Measurements from ENCODE around the gene KDM1B. TPM values are rescaled to one million over a fixed set of nuclear protein-coding genes. Genes with fewer than 3 reads are reported as not detected.

Gene KDM1B
- total RNA-seq, 2 donors from 2014 or later, result 11.0 to 31.8 TPM

- no peaks in the 10 kb centered on the region for H3K9me3 ChIP-seq
- no peak for DNase-seq (ENCODE audit: low spot score)
- no peaks in the 10 kb centered on the region for H3K4me1 ChIP-seq (replicated peaks)
- TF ChIP-seq POLR2A (IDR thresholded peaks at IDR 0.05), result no peak
- TF ChIP-seq POLR2AphosphoS5 (IDR thresholded peaks at IDR 0.05), result no peak
- TF ChIP-seq CTCF (IDR thresholded peaks at IDR 0.05), result no peak
- no peaks in the 10 kb centered on the region for H3K36me3 ChIP-seq
- no peak overlapping the region for H3K4me3 ChIP-seq
- H3K27me3 ChIP-seq (replicated peaks; ENCODE audit: insufficient read depth), result no peaks in the 10 kb centered on the region
- 53% methylated on average over 2 of the region's 2 CpGs for WGBS
- intact Hi-C loops (cut with DNase I), result no loop called here
- no peak overlapping the region for H3K27ac ChIP-seq
Measured at GRCh38 chr6:18186033-18186432, 30.8 kb downstream of the KDM1B start.

- no peaks in the 10 kb centered on the region for H3K4me1 ChIP-seq (replicated peaks)
- H3K4me3 ChIP-seq, result no peak overlapping the region
- no peak overlapping the region for H3K27ac ChIP-seq
- intact Hi-C loops (cut with DNase I), result no loop called here
- DNase-seq (ENCODE audit: low spot score), result no peak
- H3K9me3 ChIP-seq, result no peaks in the 10 kb centered on the region
- no peaks in the 10 kb centered on the region for H3K36me3 ChIP-seq
- TF ChIP-seq CTCF (IDR thresholded peaks at IDR 0.05) (no peak), POLR2A (IDR thresholded peaks at IDR 0.05) (no peak), POLR2AphosphoS5 (IDR thresholded peaks at IDR 0.05) (no peak)
- WGBS, result 82% methylated on average over 4 of the region's 4 CpGs
- H3K27me3 ChIP-seq (replicated peaks; ENCODE audit: insufficient read depth), result no peaks in the 10 kb centered on the region
Measured at GRCh38 chr6:18186540-18187250, 31.5 kb downstream of the KDM1B start.

GRCh38 chr6:18187701-18188100 is 32.5 kb downstream of the KDM1B start:
- TF ChIP-seq POLR2AphosphoS5 (IDR thresholded peaks at IDR 0.05) (no peak), POLR2A (IDR thresholded peaks at IDR 0.05) (no peak), CTCF (IDR thresholded peaks at IDR 0.05) (no peak)
- no peak overlapping the region for H3K27ac ChIP-seq
- no peak for DNase-seq (ENCODE audit: low spot score)
- no peaks in the 10 kb centered on the region for H3K36me3 ChIP-seq
- H3K4me1 ChIP-seq (replicated peaks), result no peaks in the 10 kb centered on the region
- no peaks in the 10 kb centered on the region for H3K27me3 ChIP-seq (replicated peaks; ENCODE audit: insufficient read depth)
- no peaks in the 10 kb centered on the region for H3K9me3 ChIP-seq
- H3K4me3 ChIP-seq, result no peak overlapping the region
- WGBS, result 93% methylated on average over 10 of the region's 10 CpGs
- intact Hi-C loops (cut with DNase I), result no loop called here

- intact Hi-C loops (cut with DNase I), result no loop called here
- no peak overlapping the region for H3K27ac ChIP-seq
- 94% methylated on average over 2 of the region's 2 CpGs for WGBS
Measured at GRCh38 chr6:18189196-18189595, 34.0 kb downstream of the KDM1B start.

More at GRCh38 chr6:18189196-18189595, 34.0 kb downstream of the KDM1B start:
- TF ChIP-seq CTCF (IDR thresholded peaks at IDR 0.05) (no peak), POLR2A (IDR thresholded peaks at IDR 0.05) (no peak)
- Histone ChIP-seq H3K4me1 (replicated peaks) (no peaks in the 10 kb centered on the region), H3K4me3 (no peak overlapping the region), H3K36me3 (no peaks in the 10 kb centered on the region), H3K27me3 (replicated peaks; ENCODE audit: insufficient read depth) (no peaks in the 10 kb centered on the region), H3K9me3 (no peaks in the 10 kb centered on the region)
- no peak for DNase-seq (ENCODE audit: low spot score)

Measured in prostate gland (tissue), 2 donors.